NCI-H1694 treated with DMSO at 0.1 percent for 48 hours (cell line): Measurements from ENCODE around the gene MBP.
A peak's percentile ranks its signal among the peaks of the same experiment; 100 is the strongest.

Source experiments
- DNase-seq: peaks from one replicate; lab custom pipeline; 2025; lab: John Stamatoyannopoulos, UW

Gene MBP

GRCh38 chr18:76988031-76988826 is 144.4 kb downstream of the MBP start:
- no peak for DNase-seq

- DNase-seq = no peak
Observed at GRCh38 chr18:76986406-76986805, 146.2 kb downstream of the MBP start.

GRCh38 chr18:76985951-76986236 is 146.7 kb downstream of the MBP start:
- no peak for DNase-seq

GRCh38 chr18:76985156-76985950 is 147.2 kb downstream of the MBP start:
- no peak for DNase-seq

GRCh38 chr18:76984193-76985155 is 148.1 kb downstream of the MBP start:
- no peak for DNase-seq

GRCh38 chr18:76983613-76984051 is 149.0 kb downstream of the MBP start:
- DNase-seq = no peak

- peak; percentile 48 for DNase-seq
Observed at GRCh38 chr18:76982841-76983583, 149.6 kb downstream of the MBP start.

- DNase-seq = no peak
Observed at GRCh38 chr18:76982038-76982437, 150.5 kb downstream of the MBP start.

GRCh38 chr18:76981396-76981968 is 151.1 kb downstream of the MBP start:
- DNase-seq = no peak

- no peak for DNase-seq
Observed at GRCh38 chr18:76980663-76981395, 151.8 kb downstream of the MBP start.

GRCh38 chr18:76979906-76980305 is 152.7 kb downstream of the MBP start:
- no peak for DNase-seq

- DNase-seq = no peak
Observed at GRCh38 chr18:76979111-76979751, 153.4 kb downstream of the MBP start.

GRCh38 chr18:76978616-76979015 is 154.0 kb downstream of the MBP start:
- DNase-seq = no peak

- DNase-seq = no peak
Observed at GRCh38 chr18:76977684-76978232, 154.8 kb downstream of the MBP start.

- DNase-seq = no peak
Observed at GRCh38 chr18:76977108-76977621, 155.4 kb downstream of the MBP start.

GRCh38 chr18:76975577-76976110 is 156.9 kb downstream of the MBP start:
- DNase-seq = no peak

GRCh38 chr18:76974386-76974785 is 158.2 kb downstream of the MBP start:
- no peak for DNase-seq

- DNase-seq = no peak
Observed at GRCh38 chr18:76973520-76974266, 158.9 kb downstream of the MBP start.
